ENCODE results near the gene FBRS.

The FBRS gene

GRCh38 chr16:30703971-30704370 is 45.7 kb downstream of the FBRS start:
- H3K36me3 ChIP-seq (ENCODE audit: insufficient read depth, insufficient read length, low read length) = peaks cover 89% of the 10 kb centered on the region
- no peak overlapping the region for H3K4me3 ChIP-seq (ENCODE audit: insufficient read length, low read depth)
- no peak overlapping the region for H3K9ac ChIP-seq (ENCODE audit: insufficient read length, low read depth)
- peaks cover 4% of the 10 kb centered on the region for H3K4me1 ChIP-seq (ENCODE audit: insufficient read depth, insufficient read length)
- DNase-seq (ENCODE audit: low read depth, low spot score) = no peak
- no peak for TF ChIP-seq YY1 (IDR thresholded peaks at IDR 0.05; ENCODE audit: insufficient read depth, insufficient read length)
- no peak for TF ChIP-seq SUZ12 (IDR thresholded peaks at IDR 0.05; ENCODE audit: extremely low read depth, insufficient read depth, insufficient read length)
- TF ChIP-seq ZNF274 (IDR thresholded peaks at IDR 0.05; ENCODE audit: low read depth, low read length) = no peak
- no peaks in the 10 kb centered on the region for H3K9me3 ChIP-seq (ENCODE audit: insufficient read depth, low read length)
- no peaks in the 10 kb centered on the region for H3K27me3 ChIP-seq (ENCODE audit: insufficient read depth, insufficient read length)

- no peaks in the 10 kb centered on the region for H3K4me1 ChIP-seq (ENCODE audit: insufficient read depth, insufficient read length)
- TF ChIP-seq YY1 (IDR thresholded peaks at IDR 0.05; ENCODE audit: insufficient read depth, insufficient read length) (no peak), ZNF274 (IDR thresholded peaks at IDR 0.05; ENCODE audit: low read depth, low read length) (no peak), SUZ12 (IDR thresholded peaks at IDR 0.05; ENCODE audit: extremely low read depth, insufficient read depth, insufficient read length) (no peak)
- H3K9ac ChIP-seq (ENCODE audit: insufficient read length, low read depth) = no peak overlapping the region
- H3K36me3 ChIP-seq (ENCODE audit: insufficient read depth, insufficient read length, low read length) = peaks cover 93% of the 10 kb centered on the region
- H3K27me3 ChIP-seq (ENCODE audit: insufficient read depth, insufficient read length) = no peaks in the 10 kb centered on the region
- no peaks in the 10 kb centered on the region for H3K9me3 ChIP-seq (ENCODE audit: insufficient read depth, low read length)
- no peak for DNase-seq (ENCODE audit: low read depth, low spot score)
- H3K4me3 ChIP-seq (ENCODE audit: insufficient read length, low read depth) = no peak overlapping the region
Observed at GRCh38 chr16:30706046-30706445, 47.8 kb downstream of the FBRS start.

GRCh38 chr16:30710971-30711370 is 52.7 kb downstream of the FBRS start:
- no peak overlapping the region for H3K9ac ChIP-seq (ENCODE audit: insufficient read length, low read depth)
- TF ChIP-seq ZNF274 (IDR thresholded peaks at IDR 0.05; ENCODE audit: low read depth, low read length) = no peak
- TF ChIP-seq YY1 (IDR thresholded peaks at IDR 0.05; ENCODE audit: insufficient read depth, insufficient read length) = no peak
- TF ChIP-seq SUZ12 (IDR thresholded peaks at IDR 0.05; ENCODE audit: extremely low read depth, insufficient read depth, insufficient read length) = no peak
- H3K4me3 ChIP-seq (ENCODE audit: insufficient read length, low read depth) = no peak overlapping the region
- peaks cover 94% of the 10 kb centered on the region for H3K36me3 ChIP-seq (ENCODE audit: insufficient read depth, insufficient read length, low read length)
- no peaks in the 10 kb centered on the region for H3K9me3 ChIP-seq (ENCODE audit: insufficient read depth, low read length)
- no peaks in the 10 kb centered on the region for H3K27me3 ChIP-seq (ENCODE audit: insufficient read depth, insufficient read length)
- no peak for DNase-seq (ENCODE audit: low read depth, low spot score)
- H3K4me1 ChIP-seq (ENCODE audit: insufficient read depth, insufficient read length) = no peaks in the 10 kb centered on the region

GRCh38 chr16:30711712-30712111 is 53.5 kb downstream of the FBRS start:
- Histone ChIP-seq H3K9me3 (ENCODE audit: insufficient read depth, low read length) (no peaks in the 10 kb centered on the region), H3K4me3 (ENCODE audit: insufficient read length, low read depth) (no peak overlapping the region), H3K27me3 (ENCODE audit: insufficient read depth, insufficient read length) (no peaks in the 10 kb centered on the region), H3K9ac (ENCODE audit: insufficient read length, low read depth) (no peak overlapping the region), H3K36me3 (ENCODE audit: insufficient read depth, insufficient read length, low read length) (peaks cover 94% of the 10 kb centered on the region), H3K4me1 (ENCODE audit: insufficient read depth, insufficient read length) (no peaks in the 10 kb centered on the region)
- DNase-seq (ENCODE audit: low read depth, low spot score) = no peak
- TF ChIP-seq ZNF274 (IDR thresholded peaks at IDR 0.05; ENCODE audit: low read depth, low read length) (no peak), SUZ12 (IDR thresholded peaks at IDR 0.05; ENCODE audit: extremely low read depth, insufficient read depth, insufficient read length) (no peak), YY1 (IDR thresholded peaks at IDR 0.05; ENCODE audit: insufficient read depth, insufficient read length) (no peak)

GRCh38 chr16:30715750-30716445 is 57.7 kb downstream of the FBRS start:
- DNase-seq (ENCODE audit: low read depth, low spot score) = no peak
- H3K4me3 ChIP-seq (ENCODE audit: insufficient read length, low read depth) = no peak overlapping the region
- H3K9ac ChIP-seq (ENCODE audit: insufficient read length, low read depth) = no peak overlapping the region

GRCh38 chr16:30720086-30720485 is 61.9 kb downstream of the FBRS start:
- H3K4me3 ChIP-seq (ENCODE audit: insufficient read length, low read depth) = no peak overlapping the region
- H3K4me1 ChIP-seq (ENCODE audit: insufficient read depth, insufficient read length) = no peaks in the 10 kb centered on the region
- no peaks in the 10 kb centered on the region for H3K27me3 ChIP-seq (ENCODE audit: insufficient read depth, insufficient read length)
- DNase-seq (ENCODE audit: low read depth, low spot score) = no peak
- no peaks in the 10 kb centered on the region for H3K9me3 ChIP-seq (ENCODE audit: insufficient read depth, low read length)
- peaks cover 95% of the 10 kb centered on the region for H3K36me3 ChIP-seq (ENCODE audit: insufficient read depth, insufficient read length, low read length)
- no peak for TF ChIP-seq SUZ12 (IDR thresholded peaks at IDR 0.05; ENCODE audit: extremely low read depth, insufficient read depth, insufficient read length)
- TF ChIP-seq YY1 (IDR thresholded peaks at IDR 0.05; ENCODE audit: insufficient read depth, insufficient read length) = no peak
- no peak for TF ChIP-seq ZNF274 (IDR thresholded peaks at IDR 0.05; ENCODE audit: low read depth, low read length)
- H3K9ac ChIP-seq (ENCODE audit: insufficient read length, low read depth) = no peak overlapping the region

More at GRCh38 chr16:30715750-30716445, 57.7 kb downstream of the FBRS start:
- Histone ChIP-seq H3K4me1 (ENCODE audit: insufficient read depth, insufficient read length) (no peaks in the 10 kb centered on the region), H3K27me3 (ENCODE audit: insufficient read depth, insufficient read length) (no peaks in the 10 kb centered on the region), H3K9me3 (ENCODE audit: insufficient read depth, low read length) (no peaks in the 10 kb centered on the region), H3K36me3 (ENCODE audit: insufficient read depth, insufficient read length, low read length) (peaks cover 89% of the 10 kb centered on the region)
- TF ChIP-seq ZNF274 (IDR thresholded peaks at IDR 0.05; ENCODE audit: low read depth, low read length) (no peak), YY1 (IDR thresholded peaks at IDR 0.05; ENCODE audit: insufficient read depth, insufficient read length) (no peak), SUZ12 (IDR thresholded peaks at IDR 0.05; ENCODE audit: extremely low read depth, insufficient read depth, insufficient read length) (no peak)
